Rectal smooth muscle tissue (tissue), 1 donor: ENCODE data around the gene NBPF1.
"Not testable (repeated sequence)": the region's sequence is repeated elsewhere in the genome, so short reads cannot be mapped to it uniquely, and the experiment has no call there.

Source experiments
- H3K27ac ChIP-seq: one replicate; pipeline ENCODE4 v1.7.0; 2013; ENCODE audit warnings: low read depth, low read length, inconsistent platforms
- H3K27me3 ChIP-seq: one replicate; pipeline ENCODE4 v1.7.0; 2013; ENCODE audit warnings: low read length; ENCODE audit not compliant: control insufficient read depth, insufficient read depth
- H3K36me3 ChIP-seq: one replicate; pipeline ENCODE4 v1.7.0; 2013; ENCODE audit warnings: low read length; ENCODE audit not compliant: control insufficient read depth, insufficient read depth
- H3K4me1 ChIP-seq: one replicate; pipeline ENCODE4 v1.7.0; 2013; ENCODE audit warnings: low read length; ENCODE audit not compliant: control insufficient read depth, insufficient read depth
- H3K4me3 ChIP-seq: one replicate; pipeline ENCODE4 v1.7.0; 2013; ENCODE audit warnings: low read length
- H3K9ac ChIP-seq: one replicate; pipeline ENCODE4 v1.7.0; 2013; ENCODE audit warnings: low read length

Gene NBPF1

DNA sequence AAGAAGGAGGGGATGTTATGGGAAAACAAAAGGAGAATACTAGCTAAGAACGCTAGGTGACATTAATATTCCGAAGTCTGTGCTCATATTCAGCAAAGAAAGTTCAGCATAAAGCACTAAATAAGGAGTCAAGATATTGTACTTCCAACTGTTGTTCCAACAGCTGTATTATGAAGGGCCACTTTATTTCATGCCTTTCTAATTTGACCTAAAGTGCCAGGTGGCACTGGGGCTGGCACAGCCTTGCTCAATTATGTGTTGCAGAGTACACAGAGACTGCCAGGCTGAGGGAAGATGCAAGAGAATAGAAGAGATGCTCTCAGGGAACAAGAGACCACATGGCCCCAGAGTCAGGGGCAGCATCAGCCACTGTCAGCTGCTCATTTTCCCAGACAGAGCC is 9.7 kb downstream of the NBPF1 start:
- not testable (repeated sequence) for H3K4me3 ChIP-seq, H3K4me1 ChIP-seq, H3K27ac ChIP-seq, H3K9ac ChIP-seq, H3K27me3 ChIP-seq
- H3K36me3 ChIP-seq: peaks cover 17% of the 10 kb centered on the region

DNA sequence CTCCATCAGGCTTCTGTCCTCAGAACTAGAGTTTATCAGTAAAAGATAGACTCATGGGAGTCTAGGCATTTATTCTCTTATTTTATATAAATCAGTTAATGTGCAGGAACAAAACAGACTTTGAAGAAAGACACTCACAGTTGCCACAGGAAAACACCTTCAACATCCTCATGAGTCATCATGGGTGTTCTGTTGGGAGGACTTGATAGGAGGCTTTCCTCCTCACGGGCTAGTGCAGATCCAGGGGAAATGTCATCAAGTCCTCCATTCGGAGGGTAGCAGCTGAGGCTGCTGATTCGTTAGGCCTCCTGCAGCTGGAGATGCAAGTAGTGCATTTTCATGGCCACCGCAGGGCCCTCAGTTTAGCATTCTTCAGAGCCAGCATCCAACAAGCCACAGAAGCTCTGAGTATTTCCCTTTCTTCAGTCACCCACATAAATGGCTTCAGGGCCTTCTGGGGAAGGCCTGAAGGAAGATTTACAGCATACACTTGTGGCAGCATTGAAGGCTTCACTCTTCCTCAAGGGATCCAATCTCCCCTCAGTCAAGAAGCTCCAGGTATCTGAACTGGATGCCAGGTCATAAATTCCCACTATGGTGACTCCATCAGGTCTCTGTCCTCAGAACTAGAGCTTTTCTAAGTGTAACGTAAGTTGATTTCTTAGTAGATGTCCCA is 10.9 kb downstream of the NBPF1 start:
- H3K36me3 ChIP-seq: not testable (repeated sequence)

DNA sequence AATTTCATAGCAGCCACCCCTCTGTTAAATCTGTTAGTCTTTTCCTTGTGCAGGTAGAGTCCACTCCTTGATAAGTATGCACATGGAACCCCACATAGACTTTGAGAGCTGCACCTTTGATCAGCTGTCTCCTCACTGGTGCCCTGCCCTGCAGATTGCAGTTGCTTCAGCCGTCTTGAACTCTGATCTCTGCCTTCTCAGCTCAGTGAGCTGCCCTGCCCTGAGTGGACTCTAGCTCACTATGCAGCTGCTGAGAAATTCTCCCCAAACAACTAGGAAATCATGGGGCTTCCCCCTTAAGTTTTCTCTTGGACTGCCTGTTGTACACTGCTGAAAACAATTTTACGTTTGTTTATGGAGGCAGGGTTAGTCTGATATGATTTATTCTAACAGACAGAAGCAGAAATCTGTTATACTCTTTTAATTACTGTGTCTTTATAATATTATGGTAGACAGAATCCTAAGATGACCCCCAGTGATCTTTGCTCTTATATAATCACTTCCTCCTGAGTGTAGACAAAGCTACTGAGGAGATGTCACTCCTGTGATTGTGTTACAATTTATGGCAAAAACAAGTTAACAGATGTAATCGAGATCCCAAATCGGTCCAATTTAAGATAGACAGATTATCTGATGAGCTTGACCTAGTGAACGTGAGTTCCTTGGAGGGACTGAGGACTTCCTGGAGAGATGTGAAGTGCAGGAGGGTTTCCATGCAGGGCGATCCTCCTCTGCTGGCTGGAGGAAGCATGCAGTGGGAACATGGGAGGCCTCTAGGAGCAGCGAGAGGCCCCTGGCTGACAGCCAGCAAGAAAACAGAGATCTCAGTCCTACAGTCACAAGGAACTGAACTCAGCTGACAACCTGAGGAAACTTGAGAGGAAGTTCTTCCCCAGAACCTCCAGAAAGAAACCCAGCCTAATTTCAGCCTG is 12.2 kb downstream of the NBPF1 start:
- not testable (repeated sequence) for H3K36me3 ChIP-seq, H3K27ac ChIP-seq, H3K9ac ChIP-seq, H3K27me3 ChIP-seq, H3K4me1 ChIP-seq, H3K4me3 ChIP-seq

More for the DNA sequence above, 10.9 kb downstream of the NBPF1 start:
- H3K4me1 ChIP-seq, H3K27ac ChIP-seq, H3K27me3 ChIP-seq, H3K4me3 ChIP-seq, H3K9ac ChIP-seq: not testable (repeated sequence)

DNA sequence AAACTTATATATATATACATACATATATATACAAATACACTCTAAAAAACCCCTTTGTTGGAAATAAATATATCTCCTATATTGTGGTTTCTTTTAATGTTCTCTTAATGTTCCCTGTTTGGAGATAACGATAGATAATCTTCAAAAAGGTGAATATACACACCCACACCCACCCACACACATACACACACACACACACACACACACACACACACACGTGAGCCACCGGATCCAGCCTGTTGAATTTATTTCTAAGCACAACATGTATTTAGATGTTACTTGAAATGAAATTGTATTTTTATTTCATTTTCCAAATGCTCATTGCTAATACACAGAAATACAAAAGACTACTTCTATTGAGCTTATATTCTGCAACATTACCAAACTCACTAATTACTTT is 14.0 kb downstream of the NBPF1 start:
- not testable (repeated sequence) for H3K27me3 ChIP-seq, H3K36me3 ChIP-seq, H3K4me3 ChIP-seq, H3K4me1 ChIP-seq, H3K9ac ChIP-seq, H3K27ac ChIP-seq

DNA sequence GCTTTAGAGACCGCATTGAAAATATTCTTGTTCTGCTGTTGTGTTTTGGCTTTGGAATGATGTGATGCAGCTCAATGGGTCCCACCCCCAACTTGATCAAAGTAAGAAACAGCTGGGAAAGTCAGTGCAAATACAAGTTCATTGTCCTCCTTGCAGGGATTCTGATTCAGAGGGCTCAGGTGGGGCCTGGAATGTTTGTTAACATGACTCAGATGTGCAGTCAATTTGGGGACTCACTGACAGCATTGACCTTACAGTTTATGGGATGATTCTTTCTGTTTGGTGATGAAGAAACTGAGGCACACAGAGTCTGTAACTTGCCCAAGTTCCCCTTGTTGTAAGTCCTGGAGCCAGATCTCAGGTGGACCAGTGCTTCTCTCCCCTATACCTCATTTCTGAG is 18.1 kb downstream of the NBPF1 start:
- H3K4me1 ChIP-seq, H3K9ac ChIP-seq, H3K27ac ChIP-seq, H3K4me3 ChIP-seq, H3K27me3 ChIP-seq, H3K36me3 ChIP-seq: not testable (repeated sequence)

DNA sequence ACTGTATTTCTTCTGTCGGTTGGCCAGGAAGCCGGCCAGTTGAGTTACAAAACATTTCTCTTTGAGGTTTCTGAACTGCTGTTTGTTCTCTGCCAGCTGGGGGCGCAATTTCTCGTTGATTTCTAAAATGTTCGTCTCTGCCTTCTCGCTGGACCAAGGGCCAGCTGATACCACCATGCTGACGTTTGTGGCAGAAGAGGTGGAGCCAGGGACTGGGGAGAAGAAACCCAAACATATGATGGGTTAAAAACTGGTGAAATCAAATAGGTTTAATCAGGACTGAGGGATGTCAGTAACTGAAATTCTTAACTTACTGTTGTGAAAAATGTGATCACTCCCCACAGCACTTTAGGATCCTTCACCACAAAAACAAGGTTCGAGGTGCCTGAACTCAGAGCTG is 21.5 kb downstream of the NBPF1 start:
- not testable (repeated sequence) for H3K4me1 ChIP-seq, H3K27me3 ChIP-seq, H3K9ac ChIP-seq, H3K36me3 ChIP-seq, H3K4me3 ChIP-seq, H3K27ac ChIP-seq

DNA sequence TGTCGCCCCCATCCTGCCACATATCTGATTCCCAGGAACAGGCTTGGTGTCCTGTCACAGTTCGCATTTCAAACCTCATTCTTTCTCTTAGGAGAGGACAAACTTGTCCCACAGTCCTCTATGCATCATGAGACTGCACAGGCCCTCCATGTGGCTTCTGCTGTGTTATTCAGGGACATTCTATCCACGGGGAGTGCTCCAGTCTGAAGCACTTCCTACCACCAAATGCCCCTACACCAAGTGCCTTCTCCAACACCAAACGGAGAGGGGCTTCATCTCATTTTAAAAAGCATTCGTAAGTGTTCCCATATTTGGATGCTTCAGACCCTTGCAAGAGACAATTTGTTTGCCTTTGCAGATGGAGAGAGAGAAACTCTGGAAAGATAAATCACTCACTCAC is 25.3 kb downstream of the NBPF1 start:
- H3K4me1 ChIP-seq, H3K27ac ChIP-seq, H3K4me3 ChIP-seq, H3K9ac ChIP-seq, H3K36me3 ChIP-seq, H3K27me3 ChIP-seq: not testable (repeated sequence)

DNA sequence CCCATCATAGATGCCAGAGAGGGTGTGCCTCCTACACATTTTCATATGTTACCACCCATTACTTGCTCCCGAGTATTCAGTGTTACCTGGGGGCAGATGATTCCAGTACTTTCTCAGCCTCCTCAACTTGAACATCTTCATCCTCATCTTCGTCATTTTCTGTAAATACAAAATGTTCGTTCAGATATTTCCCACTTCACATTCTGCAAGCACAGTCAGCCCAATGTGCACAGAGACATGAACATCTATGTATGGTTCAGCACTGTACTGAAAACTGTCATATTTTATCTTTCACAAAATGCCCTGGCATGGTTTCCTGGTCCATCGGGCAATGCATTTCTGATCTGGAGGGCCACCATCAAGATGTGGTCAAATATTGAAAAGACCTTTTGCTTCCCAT is 25.7 kb downstream of the NBPF1 start:
- H3K27me3 ChIP-seq, H3K36me3 ChIP-seq, H3K27ac ChIP-seq, H3K9ac ChIP-seq, H3K4me1 ChIP-seq, H3K4me3 ChIP-seq: not testable (repeated sequence)

DNA sequence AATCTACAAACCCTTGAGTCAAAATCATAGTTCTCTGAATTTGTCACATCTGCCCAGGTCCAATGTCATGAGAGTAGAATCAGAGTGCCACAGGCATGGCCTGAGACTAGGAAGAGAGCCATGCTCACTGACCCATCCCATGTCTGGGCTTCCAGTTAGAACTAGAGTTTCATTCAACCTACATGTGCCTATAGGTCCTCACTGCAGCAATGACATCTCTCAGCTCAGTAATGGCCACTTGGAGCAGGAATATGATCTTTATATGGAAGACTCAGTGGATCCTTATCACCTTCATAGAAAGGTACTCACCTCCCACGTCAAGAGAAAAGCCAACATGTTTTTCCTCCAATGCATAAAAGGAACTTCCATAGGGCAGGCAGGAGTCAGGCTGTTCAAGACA is 48.0 kb downstream of the NBPF1 start:
- H3K4me3 ChIP-seq, H3K36me3 ChIP-seq, H3K9ac ChIP-seq, H3K27me3 ChIP-seq, H3K4me1 ChIP-seq, H3K27ac ChIP-seq: not testable (repeated sequence)

DNA sequence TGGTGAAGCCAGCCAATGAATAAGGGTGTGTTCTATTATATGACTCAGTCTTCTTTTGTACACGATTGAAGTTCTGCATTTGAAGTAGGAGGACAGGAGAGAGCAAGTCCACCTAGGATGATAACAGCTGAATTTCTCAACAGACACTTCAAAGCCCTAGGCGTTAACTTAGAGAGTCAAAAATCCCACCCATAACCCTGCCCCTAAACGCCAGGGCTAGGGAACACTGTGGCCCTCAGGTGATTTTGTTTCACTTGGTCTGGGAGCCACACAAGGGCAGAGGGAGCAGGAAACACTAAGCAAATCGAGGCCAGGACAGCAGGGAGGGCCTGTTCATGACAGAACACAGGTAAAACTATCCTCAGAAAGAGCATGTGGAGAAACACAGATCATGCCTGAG is 52.3 kb downstream of the NBPF1 start:
- H3K36me3 ChIP-seq, H3K9ac ChIP-seq, H3K27ac ChIP-seq, H3K4me3 ChIP-seq, H3K4me1 ChIP-seq, H3K27me3 ChIP-seq: not testable (repeated sequence)

DNA sequence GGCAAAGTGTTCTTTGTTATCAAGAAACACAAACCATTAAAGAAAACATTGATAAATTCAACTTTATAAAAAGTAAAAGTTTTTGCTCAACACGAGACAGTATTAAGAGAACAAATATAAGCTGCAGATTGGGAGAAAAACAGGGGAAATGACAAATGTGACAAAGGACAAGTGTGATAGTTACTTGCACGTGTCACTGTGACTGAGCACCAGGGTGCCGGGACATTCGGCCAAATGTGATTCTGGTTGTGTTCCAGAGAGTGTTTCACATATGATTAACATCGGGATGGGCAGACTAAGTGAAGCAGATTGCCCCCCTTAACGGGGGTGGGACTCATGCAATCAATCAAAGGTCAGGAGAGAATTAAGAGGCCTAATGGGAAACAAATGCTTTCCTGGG is 52.9 kb downstream of the NBPF1 start:
- H3K9ac ChIP-seq, H3K27me3 ChIP-seq, H3K4me1 ChIP-seq, H3K27ac ChIP-seq, H3K4me3 ChIP-seq, H3K36me3 ChIP-seq: not testable (repeated sequence)

DNA sequence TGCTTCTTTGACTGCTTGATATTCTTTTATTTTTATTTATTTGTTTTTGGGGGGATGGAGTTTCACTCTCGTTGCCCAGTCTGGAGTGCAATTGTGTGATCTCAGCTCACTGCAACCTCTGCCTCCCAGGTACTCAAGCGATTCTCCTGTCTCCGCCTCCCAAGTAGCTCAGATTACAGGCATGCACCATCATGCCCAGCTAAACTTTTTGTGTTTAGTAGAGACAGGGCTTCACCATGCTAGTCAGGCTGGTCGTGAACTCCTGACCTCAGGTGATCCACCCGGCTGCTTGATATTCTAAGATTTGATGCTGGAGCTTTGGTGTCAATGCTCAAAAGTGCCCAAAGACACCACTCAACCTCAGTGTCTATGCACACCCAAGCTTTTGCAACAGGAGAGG is 53.7 kb downstream of the NBPF1 start:
- H3K9ac ChIP-seq, H3K27me3 ChIP-seq, H3K36me3 ChIP-seq, H3K4me3 ChIP-seq, H3K4me1 ChIP-seq, H3K27ac ChIP-seq: not testable (repeated sequence)

DNA sequence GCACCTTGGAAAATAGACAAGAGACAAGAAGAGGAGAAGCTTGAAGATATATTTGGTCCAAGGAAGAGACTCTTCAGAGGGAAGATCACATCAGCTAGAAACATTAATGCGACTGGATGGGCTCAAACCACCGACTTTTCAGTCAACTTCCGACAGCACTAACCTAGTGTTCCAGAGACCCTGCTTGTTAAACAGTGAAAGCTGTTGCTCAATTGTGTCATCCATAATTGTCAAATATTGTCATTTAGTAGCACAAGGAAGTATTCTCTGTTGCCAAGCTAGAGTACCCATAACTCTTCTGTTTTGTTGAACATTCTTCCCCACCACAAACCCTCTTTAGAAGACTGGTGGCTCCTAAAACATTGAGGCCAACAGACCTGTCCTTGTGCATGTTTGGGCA is 56.3 kb downstream of the NBPF1 start:
- H3K4me1 ChIP-seq, H3K27ac ChIP-seq, H3K36me3 ChIP-seq, H3K9ac ChIP-seq, H3K4me3 ChIP-seq, H3K27me3 ChIP-seq: not testable (repeated sequence)
